C4-2B (cell line): ENCODE data around the gene RIT1.

ENCODE experiments used
- H3K27ac ChIP-seq: fragments of 450-650 bp; 2 replicates; pipeline ENCODE4 v1.5.1; 2017
- CTCF ChIP-seq: fragments of 450-650 bp; conservative IDR thresholded peaks from 2 replicates; pipeline ENCODE4 v1.5.1; 2017; ENCODE audit warnings: mild to moderate bottlenecking
- ZFX ChIP-seq: fragments of 450-650 bp; IDR thresholded peaks from 2 replicates; pipeline ENCODE4 v1.6.1; 2017

RIT1 gene

DNA sequence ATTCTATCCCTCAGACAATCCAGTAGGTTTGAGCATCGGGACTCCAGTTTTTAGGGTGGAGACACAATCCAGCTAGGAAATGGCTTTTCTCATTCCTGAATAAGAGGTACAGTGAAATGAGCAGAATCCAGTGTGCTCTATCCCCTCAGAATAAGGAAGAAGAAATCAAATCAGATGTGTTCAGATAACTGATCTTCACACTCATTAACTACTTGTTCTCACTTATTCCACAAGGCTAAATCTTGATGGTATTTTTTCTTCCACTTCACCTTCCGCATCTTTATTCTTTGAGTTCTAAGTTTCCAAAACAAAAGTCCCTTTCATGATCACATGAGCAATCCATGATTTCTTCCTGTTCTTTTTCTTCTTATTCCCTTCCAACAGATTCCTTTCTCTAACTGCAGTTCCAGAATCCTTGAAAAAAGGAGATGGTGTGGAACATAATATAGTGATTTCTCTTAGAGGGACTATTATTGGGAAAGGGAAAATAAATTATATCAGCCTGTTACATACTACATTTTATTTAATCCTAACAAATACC lies 50.1 kb downstream of the RIT1 start:
- no peak for TF ChIP-seq CTCF
- no peak for TF ChIP-seq ZFX
- no peak overlapping the region for H3K27ac ChIP-seq

- no peak for TF ChIP-seq ZFX
- TF ChIP-seq CTCF, result no peak
- H3K27ac ChIP-seq, result no peak overlapping the region
These were observed 51.0 kb downstream of the RIT1 start for GRCh38 chr1:155859881-155860871.

DNA sequence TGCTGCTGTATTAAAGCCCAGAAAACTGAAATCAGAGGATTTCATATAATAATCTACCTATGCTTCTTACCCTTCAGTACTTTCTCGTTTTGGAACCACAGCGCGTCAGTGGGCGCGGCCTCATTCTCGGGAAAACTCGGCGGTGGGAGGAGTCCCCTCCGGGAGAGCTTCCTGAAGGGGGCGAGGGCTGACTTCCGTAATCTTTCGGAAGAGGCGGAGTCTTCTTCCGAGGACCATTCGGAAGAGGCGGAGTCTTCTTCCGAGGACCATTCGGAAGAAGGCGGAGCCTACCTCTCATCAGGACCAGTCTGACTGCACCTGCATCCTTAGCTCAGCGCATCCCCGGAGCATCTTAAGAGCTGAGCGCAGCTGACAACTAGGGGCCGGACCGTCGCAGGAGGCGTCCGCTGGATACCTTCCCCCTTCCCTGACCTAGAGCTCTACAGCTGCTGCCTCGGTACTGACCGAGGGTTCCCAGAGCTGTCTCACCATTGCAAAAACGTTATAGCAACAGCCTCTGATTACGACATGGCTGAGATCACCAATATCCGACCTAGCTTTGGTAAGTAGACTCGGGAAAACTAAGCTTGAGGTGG lies 51.8 kb downstream of the RIT1 start, which contains the start of gene SYT11:
Gene SYT11, plus strand, starts transcription at position 334 of the 596 bp plus-strand sequence. Its CDS starts 195 bp downstream, at position 529.
- H3K27ac ChIP-seq, result peak within 1 kb of the TSS; percentile 9; the same call in 1 of the 2 replicates
- no peak for TF ChIP-seq ZFX
- TF ChIP-seq CTCF, result no peak

DNA sequence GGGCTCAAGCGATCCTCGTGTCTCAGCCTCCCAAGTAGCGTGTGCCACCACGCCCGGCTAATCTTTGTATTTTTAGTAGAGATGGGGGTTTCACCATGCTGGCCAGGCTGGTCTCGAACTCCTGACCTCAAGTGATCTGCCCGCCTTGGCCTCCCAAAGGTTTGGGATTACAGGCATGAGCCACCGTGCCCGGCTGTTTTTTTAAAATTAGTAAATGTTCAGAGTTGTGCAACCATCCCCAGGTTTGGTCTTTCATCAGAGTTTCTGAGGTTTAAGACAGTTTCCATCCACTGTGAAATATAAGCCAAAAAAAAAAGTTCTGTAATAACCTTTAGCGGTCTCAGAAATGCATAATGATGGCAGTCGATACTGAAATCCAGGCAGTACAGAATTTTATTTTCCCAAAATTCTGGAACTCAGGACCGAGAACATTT lies 52.3 kb downstream of the RIT1 start:
- no peak for TF ChIP-seq ZFX
- TF ChIP-seq CTCF, result no peak
- peak overlapping the region; percentile 9; the same call in 1 of the 2 replicates for H3K27ac ChIP-seq

GRCh38 chr1:155856975-155857930 lies 53.9 kb downstream of the RIT1 start, which contains the start of gene GON4L:
Gene GON4L, minus strand, starts transcription at chr1:155857214. Its CDS starts 3,434 bp downstream, at chr1:155853780.
- TF ChIP-seq ZFX (no peak), CTCF (no peak)
- peak within 1 kb of the TSS; percentile 78 for H3K27ac ChIP-seq

- peak overlapping the region; percentile 78 for H3K27ac ChIP-seq
- TF ChIP-seq CTCF (no peak), ZFX (no peak)
These were observed 54.7 kb downstream of the RIT1 start for GRCh38 chr1:155856257-155856974.
